ENCODE data around the gene CAP1. TPM values are rescaled to one million over a fixed set of nuclear protein-coding genes. Genes with fewer than 3 reads are reported as not detected.

The CAP1 gene
- polyA plus RNA-seq, 1 of the 3 experiments (the other 2 are of a cell fraction), result 244 TPM

GRCh38 chr1:40020447-40021085 is 20.0 kb upstream of the CAP1 start:
- no peak overlapping the region for H3K4me3 ChIP-seq (ENCODE audit: low read depth in 2 of 2, low read length in 1 of 2)
- DNase-seq, result no peak
- no peaks in the 10 kb centered on the region for H3K79me2 ChIP-seq (ENCODE audit: insufficient read depth)
- H3F3A ChIP-seq (replicated peaks; ENCODE audit: insufficient read depth), result peaks cover 3% of the 10 kb centered on the region
- H4K20me1 ChIP-seq (ENCODE audit: insufficient read depth), result no peaks in the 10 kb centered on the region
- H3K4me1 ChIP-seq (ENCODE audit: control insufficient read depth in 1 of 2, insufficient read depth in 2 of 2, low read depth in 1 of 2, low read length in 1 of 2), result no peaks in the 10 kb centered on the region
- H3K27me3 ChIP-seq (ENCODE audit: insufficient read depth), result no peaks in the 10 kb centered on the region
- ChIA-PET CTCF (interaction anchor here (0.6 to 1.2 kb wide), 3 partner anchors 12 to 205 kb away, joined by 4 to 5 read pairs (median 4); no protein-coding TSS in a partner anchor), POLR2A (interaction anchor here (0.6 kb wide), 1 partner anchor 12 kb away, joined by 3 read pairs; no protein-coding TSS in a partner anchor)
- H2AFZ ChIP-seq (ENCODE audit: low read depth), result no peak overlapping the region
- no peak overlapping the region for H3K27ac ChIP-seq (ENCODE audit: low read depth in 2 of 2, low read length in 1 of 2)
- 20% methylated on average over 4 of the region's 4 CpGs for WGBS (ENCODE audit: low lambda C conversion rate)
- no peaks in the 10 kb centered on the region for H3K36me3 ChIP-seq (replicated peaks in 1 of 2; ENCODE audit: control insufficient read depth in 1 of 2, insufficient read depth in 2 of 2, low read length in 1 of 2)
- no peak overlapping the region for H3K4me2 ChIP-seq
- no peaks in the 10 kb centered on the region for H3K9me3 ChIP-seq
- H3K9me2 ChIP-seq, result no peaks in the 10 kb centered on the region
- no peak overlapping the region for H3K9ac ChIP-seq
- TF ChIP-seq POLR2AphosphoS5 (IDR thresholded peaks at IDR 0.05; ENCODE audit: low read depth, low read length) (no peak), MXI1 (IDR thresholded peaks at IDR 0.05; ENCODE audit: low read depth, low read length) (no peak), SIN3A (IDR thresholded peaks at IDR 0.05; ENCODE audit: borderline replicate concordance, low read depth, low read length) (no peak), REST (IDR thresholded peaks at IDR 0.05; ENCODE audit: low read depth, low read length) (no peak), EZH2phosphoT487 (IDR thresholded peaks at IDR 0.05; ENCODE audit: borderline replicate concordance, low read depth) (no peak), MEF2A (IDR thresholded peaks at IDR 0.05; ENCODE audit: borderline replicate concordance, low read depth) (no peak)
- TF ChIP-seq, protein P1, sequence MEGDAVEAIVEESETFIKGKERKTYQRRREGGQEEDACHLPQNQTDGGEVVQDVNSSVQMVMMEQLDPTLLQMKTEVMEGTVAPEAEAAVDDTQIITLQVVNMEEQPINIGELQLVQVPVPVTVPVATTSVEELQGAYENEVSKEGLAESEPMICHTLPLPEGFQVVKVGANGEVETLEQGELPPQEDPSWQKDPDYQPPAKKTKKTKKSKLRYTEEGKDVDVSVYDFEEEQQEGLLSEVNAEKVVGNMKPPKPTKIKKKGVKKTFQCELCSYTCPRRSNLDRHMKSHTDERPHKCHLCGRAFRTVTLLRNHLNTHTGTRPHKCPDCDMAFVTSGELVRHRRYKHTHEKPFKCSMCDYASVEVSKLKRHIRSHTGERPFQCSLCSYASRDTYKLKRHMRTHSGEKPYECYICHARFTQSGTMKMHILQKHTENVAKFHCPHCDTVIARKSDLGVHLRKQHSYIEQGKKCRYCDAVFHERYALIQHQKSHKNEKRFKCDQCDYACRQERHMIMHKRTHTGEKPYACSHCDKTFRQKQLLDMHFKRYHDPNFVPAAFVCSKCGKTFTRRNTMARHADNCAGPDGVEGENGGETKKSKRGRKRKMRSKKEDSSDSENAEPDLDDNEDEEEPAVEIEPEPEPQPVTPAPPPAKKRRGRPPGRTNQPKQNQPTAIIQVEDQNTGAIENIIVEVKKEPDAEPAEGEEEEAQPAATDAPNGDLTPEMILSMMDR (IDR thresholded peaks at IDR 0.05), result no peak

DNA sequence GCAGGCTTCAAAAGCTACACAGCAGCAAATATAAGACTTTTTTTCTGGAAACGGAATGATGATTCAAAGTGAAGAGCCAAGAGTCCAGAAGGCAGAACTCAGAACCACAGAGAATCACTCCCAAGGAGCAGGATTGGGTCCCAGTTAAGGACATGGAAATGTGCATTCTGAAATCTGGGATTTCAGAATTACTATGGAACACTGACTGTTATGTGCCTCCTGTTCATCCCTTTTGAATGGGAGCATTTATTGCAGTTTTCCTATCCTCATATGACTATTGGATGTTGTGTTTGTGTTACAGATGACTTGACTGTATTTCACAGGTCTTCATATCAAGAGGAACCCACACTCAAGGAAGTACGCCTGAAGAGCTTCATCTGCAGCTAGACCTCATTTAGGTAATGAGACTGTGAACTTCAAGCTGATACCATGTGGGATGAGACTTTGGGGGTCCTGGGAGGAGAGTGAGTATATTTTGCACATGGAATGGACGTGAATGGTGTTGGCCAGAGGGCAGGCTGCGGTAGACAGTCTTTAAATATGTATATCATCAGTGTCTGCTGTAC is 17.1 kb upstream of the CAP1 start:
- POLR2A ChIA-PET, result no interaction called here

More for the DNA sequence above, 17.1 kb upstream of the CAP1 start:
- H3K4me3 ChIP-seq (ENCODE audit: low read depth in 2 of 2, low read length in 1 of 2), result no peak overlapping the region
- H3K36me3 ChIP-seq (replicated peaks in 1 of 2; ENCODE audit: control insufficient read depth in 1 of 2, insufficient read depth in 2 of 2, low read length in 1 of 2), result no peaks in the 10 kb centered on the region
- peaks cover 3% of the 10 kb centered on the region for H3F3A ChIP-seq (replicated peaks; ENCODE audit: insufficient read depth)
- H3K27me3 ChIP-seq (ENCODE audit: insufficient read depth), result no peaks in the 10 kb centered on the region
- no peak overlapping the region for H3K27ac ChIP-seq (ENCODE audit: low read depth in 2 of 2, low read length in 1 of 2)
- no peaks in the 10 kb centered on the region for H3K4me1 ChIP-seq (ENCODE audit: control insufficient read depth in 1 of 2, insufficient read depth in 2 of 2, low read depth in 1 of 2, low read length in 1 of 2)
- no peak overlapping the region for H2AFZ ChIP-seq (ENCODE audit: low read depth)
- CTCF ChIA-PET, result interaction anchor here (1.0 to 1.3 kb wide), 2 partner anchors 9 to 50 kb away, joined by 3 to 6 read pairs; no protein-coding TSS in a partner anchor
- no peak overlapping the region for H3K4me2 ChIP-seq
- no peaks in the 10 kb centered on the region for H3K9me3 ChIP-seq
- no peaks in the 10 kb centered on the region for H3K79me2 ChIP-seq (ENCODE audit: insufficient read depth)
- no peaks in the 10 kb centered on the region for H3K9me2 ChIP-seq
- WGBS (ENCODE audit: low lambda C conversion rate), result 18% methylated on average over 4 of the region's 4 CpGs
- no peak overlapping the region for H3K9ac ChIP-seq
- no peaks in the 10 kb centered on the region for H4K20me1 ChIP-seq (ENCODE audit: insufficient read depth)
- DNase-seq, result no peak
- no peak for TF ChIP-seq NFIC (IDR thresholded peaks at IDR 0.05; ENCODE audit: borderline replicate concordance)
- no peak for TF ChIP-seq GATA2 (CRISPR knock-in tag; IDR thresholded peaks at IDR 0.05)
- TF ChIP-seq RCOR1 (IDR thresholded peaks at IDR 0.05; ENCODE audit: low read length), result no peak
- no peak for TF ChIP-seq SMC3 (IDR thresholded peaks at IDR 0.05; ENCODE audit: low read depth, low read length)
- no peak for TF ChIP-seq RAD21 (IDR thresholded peaks at IDR 0.05; ENCODE audit: low read length)
- TF ChIP-seq POLR2AphosphoS5 (IDR thresholded peaks at IDR 0.05; ENCODE audit: low read depth, low read length), result no peak
- TF ChIP-seq, protein P1 (IDR thresholded peaks at IDR 0.05), result no peak
- TF ChIP-seq RFX5 (IDR thresholded peaks at IDR 0.05; ENCODE audit: low read length), result no peak
- TF ChIP-seq EZH2phosphoT487 (IDR thresholded peaks at IDR 0.05; ENCODE audit: borderline replicate concordance, low read depth), result no peak
- no peak for TF ChIP-seq MXI1 (IDR thresholded peaks at IDR 0.05; ENCODE audit: low read depth, low read length)
- TF ChIP-seq TEAD4 (IDR thresholded peaks at IDR 0.05; ENCODE audit: borderline replicate concordance, insufficient read depth), result no peak
- TF ChIP-seq FOXM1 (IDR thresholded peaks at IDR 0.05; ENCODE audit: low read depth), result no peak
- TF ChIP-seq, protein P2, sequence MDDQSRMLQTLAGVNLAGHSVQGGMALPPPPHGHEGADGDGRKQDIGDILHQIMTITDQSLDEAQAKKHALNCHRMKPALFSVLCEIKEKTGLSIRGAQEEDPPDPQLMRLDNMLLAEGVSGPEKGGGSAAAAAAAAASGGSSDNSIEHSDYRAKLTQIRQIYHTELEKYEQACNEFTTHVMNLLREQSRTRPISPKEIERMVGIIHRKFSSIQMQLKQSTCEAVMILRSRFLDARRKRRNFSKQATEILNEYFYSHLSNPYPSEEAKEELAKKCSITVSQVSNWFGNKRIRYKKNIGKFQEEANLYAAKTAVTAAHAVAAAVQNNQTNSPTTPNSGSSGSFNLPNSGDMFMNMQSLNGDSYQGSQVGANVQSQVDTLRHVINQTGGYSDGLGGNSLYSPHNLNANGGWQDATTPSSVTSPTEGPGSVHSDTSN (IDR thresholded peaks at IDR 0.05), result no peak
- no peak for TF ChIP-seq SIN3A (IDR thresholded peaks at IDR 0.05; ENCODE audit: borderline replicate concordance, low read depth, low read length)
- TF ChIP-seq GABPA (IDR thresholded peaks at IDR 0.05; ENCODE audit: low read depth), result no peak

All from SK-N-SH (cell line).